Lung microvascular endothelial cell (primary cell): Measurements from ENCODE around the gene NKD1. TPM values are rescaled to one million over a fixed set of nuclear protein-coding genes. Genes with fewer than 3 reads are reported as not detected.
"Not testable (repeated sequence)": the region's sequence is repeated elsewhere in the genome, so short reads cannot be mapped to it uniquely, and the experiment has no call there.

ENCODE experiments used
- DNase-seq, 2 donors: peaks; one replicate each; pipeline versions ENCODE4 v3.0.0 to v3.0.0-alpha.2; 2010; ENCODE audit warnings: low read depth in 2 of 2
- total RNA-seq: library from RNA; depleted of rRNA; stranded (reverse); fragments of >200 nt; gene quantifications from 2 replicates; pipeline ENCODE4 v1.2.1, GENCODE V29; 2014

NKD1 gene
- total RNA-seq, 1 donor from 2014 or later = under 0.01 TPM

DNA sequence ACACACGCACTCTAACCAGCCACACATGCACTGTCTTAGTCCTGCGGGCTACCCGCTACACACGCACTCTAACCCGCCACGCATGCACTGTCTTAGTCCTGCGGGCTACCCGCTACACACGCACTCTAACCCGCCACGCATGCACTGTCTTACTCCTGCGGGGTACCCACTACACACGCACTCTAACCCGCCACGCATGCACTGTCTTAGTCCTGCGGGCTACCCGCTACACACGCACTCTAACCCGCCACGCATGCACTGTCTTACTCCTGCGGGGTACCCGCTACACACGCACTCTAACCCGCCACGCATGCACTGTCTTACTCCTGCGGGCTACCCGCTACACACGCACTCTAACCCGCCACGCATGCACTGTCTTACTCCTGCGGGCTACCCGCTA, 31.2 kb downstream of the NKD1 start:
- DNase-seq = not testable (repeated sequence)

DNA sequence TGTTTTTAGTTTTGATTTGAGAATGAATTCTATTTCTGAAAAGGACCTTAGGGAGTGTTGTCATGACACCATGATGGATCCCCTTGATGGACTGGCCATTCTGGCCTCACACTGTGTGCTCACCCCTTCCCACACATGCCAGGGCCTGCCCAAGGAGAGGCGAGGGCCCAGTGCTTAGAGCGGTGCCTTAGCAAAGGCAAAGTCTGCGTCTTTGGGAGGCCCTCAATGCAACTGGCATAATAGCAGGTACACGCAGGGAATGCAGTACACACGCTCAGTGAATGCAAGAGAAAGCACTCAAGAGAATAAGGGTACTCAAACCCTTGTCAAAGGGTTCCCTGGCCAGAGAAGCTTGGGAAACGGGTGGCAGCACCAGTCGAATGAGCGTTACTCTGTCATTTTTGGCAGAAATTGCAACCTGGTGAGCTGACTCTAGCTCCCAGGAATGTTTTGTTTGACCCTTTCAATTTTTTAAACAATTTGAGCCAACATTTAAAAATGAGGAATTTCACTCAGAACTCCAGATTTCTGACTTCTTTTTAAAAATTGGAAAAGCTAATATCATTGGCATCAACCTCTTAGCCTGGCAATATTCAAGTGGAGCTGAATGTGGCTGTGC, 32.1 kb downstream of the NKD1 start:
- DNase-seq = no peak

- DNase-seq = no peak
These were observed 33.6 kb downstream of the NKD1 start for GRCh38 chr16:50581845-50582244.

- no peak for DNase-seq
These were observed 35.0 kb downstream of the NKD1 start for GRCh38 chr16:50583211-50583610.

GRCh38 chr16:50584033-50584722, 36.0 kb downstream of the NKD1 start:
- no peak for DNase-seq

- no peak for DNase-seq
These were observed 37.2 kb downstream of the NKD1 start for GRCh38 chr16:50585331-50585776.

DNA sequence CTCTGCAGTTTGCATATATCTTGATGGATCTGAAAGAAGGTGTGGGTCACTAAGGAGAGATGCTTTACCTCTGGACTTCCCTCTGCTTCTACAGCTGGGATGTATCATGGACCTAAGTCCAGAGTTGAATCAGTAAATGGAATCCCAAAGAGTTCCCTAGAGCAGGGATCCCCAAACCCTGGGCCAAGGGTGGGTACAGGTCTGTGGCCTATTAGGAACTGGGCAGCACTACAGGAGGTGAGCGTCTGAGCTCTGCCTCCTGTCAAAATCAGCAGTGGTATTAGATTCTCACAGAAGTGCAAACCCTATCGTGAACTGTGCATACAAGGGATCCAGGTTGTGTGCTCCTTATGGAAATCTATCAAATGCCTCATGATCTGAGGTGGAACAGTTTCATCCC, 39.3 kb downstream of the NKD1 start:
- no peak for DNase-seq

GRCh38 chr16:50588276-50588675, 40.1 kb downstream of the NKD1 start:
- DNase-seq = no peak

- DNase-seq = no peak
These were observed 43.0 kb downstream of the NKD1 start for GRCh38 chr16:50591209-50591608.

DNA sequence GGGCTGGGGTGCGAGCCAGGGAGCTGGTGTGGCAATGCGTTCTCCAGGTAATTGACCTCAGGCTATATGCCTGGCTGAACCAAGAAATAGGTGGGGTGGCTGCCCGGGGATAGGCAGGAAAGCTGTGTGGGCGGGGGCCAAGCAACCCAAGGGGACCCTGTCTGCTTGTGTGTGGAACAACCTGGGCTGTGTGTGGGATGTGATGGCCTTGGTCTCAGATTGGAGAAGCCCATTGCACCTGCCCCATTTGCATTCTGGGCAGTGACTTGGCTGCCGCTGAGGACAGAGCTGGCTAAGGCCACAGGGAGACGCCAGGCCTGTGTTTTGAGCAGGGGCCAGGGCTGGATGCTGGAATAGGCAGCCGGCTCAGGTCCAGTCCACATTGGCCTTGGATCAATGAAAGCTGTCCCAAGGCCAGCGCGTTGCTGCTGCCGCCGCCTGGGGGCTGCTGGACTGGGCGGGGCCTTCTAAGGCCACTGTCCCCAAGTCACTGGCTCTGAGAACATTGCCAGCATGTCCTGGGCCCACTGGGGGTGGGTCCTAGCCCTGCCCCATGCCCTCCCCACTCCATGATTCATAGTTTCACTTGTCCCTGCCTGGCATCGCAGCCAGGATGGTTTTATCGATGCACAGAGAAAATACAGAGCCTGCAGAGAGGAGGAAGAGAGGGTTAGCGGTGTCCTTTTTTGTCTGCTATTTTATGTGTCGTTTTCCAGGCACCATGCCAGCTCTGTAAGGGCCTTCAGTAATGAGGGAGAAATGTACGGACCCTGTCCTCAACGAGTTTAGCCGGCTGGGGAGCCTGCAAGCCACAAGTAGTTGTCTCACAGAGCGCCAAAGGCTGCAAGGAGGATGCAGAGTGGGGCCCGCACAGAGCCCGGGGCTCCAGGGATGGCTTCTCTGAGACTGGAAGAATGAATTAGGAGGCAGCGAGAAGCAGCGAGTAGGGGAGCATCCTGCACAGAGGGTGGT, 43.9 kb downstream of the NKD1 start:
- DNase-seq = peak in 1 of 2 donors; percentile 45

GRCh38 chr16:50592996-50593395, 44.8 kb downstream of the NKD1 start:
- DNase-seq = no peak

- peak; percentile 22 to 23 for DNase-seq
These were observed 45.4 kb downstream of the NKD1 start for GRCh38 chr16:50593410-50594150.

- DNase-seq = no peak
These were observed 46.4 kb downstream of the NKD1 start for GRCh38 chr16:50594308-50595260.

DNA sequence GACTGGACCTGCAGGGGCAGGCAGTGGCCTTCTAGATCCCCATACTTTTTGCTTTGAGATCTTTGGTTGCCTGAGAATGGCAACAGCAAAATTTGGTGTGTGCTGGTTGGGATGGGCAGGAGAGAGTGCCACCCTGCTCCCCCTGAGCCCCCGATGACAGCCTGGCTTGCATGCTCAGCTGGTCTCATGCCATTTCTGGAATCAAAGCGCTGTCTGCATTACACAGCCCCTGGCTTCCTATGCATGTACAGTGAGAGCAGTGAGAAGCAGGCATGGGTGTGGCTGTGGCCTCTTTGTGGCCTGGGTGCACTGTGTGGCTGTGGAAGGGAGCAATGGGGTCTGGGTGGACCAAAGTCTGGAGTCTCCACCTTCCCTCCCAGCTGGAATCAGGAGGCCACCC, 47.7 kb downstream of the NKD1 start:
- DNase-seq = no peak

- DNase-seq = no peak
These were observed 48.7 kb downstream of the NKD1 start for GRCh38 chr16:50596762-50597450.

GRCh38 chr16:50597563-50598255, 49.5 kb downstream of the NKD1 start:
- no peak for DNase-seq

DNA sequence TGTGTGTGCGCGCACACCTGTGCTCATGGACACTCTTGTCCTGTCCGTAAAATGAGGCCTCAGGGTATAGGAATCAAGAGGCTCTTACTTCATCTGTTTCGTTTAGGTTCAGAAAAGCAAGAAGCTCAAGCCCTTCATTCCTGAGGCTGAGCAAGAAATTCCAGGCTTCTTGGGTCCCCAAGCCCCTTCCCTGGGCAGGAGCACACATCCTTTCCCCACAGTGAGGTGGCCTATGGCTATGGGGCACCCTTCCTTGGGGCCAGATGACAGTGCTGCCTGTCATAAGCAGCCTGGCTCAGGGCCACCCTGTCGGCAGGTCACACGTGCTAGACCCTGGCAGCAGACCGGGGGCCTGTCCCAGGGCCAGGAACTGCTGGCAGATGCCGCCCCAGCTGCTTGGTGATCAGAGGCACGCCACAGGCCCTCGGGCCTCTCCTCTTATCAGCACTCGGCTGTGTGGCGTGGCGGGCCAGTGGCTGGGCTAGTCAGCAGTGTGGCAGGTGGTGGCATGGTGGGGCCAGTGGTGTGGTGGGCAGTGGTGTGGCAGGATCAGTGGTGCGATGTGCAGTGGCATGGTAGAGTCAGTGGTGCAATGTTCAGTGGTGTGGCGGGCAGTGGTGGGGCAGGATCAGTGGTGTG, 50.2 kb downstream of the NKD1 start:
- no peak for DNase-seq

DNA sequence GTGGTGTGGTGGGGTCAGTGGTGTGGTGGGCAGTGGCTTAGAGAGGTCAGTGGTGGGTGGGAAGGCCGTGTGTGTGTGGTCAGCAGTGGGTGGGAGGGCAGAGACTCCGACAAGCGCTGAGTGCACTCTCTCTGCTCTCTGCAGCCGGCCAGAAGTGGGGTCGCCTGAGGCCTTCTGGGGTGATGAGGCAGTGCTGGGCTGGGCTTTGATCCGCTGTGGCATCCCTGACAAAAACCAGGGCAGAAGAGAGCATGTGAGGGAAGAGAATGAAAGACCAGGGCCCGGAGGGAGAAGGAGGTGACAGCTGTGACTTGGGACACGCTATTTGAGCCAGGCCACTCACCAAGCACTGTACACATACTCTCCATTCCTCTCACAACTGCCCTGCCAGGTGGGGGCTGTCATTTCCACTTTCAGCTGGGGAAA, 50.8 kb downstream of the NKD1 start:
- no peak for DNase-seq

DNA sequence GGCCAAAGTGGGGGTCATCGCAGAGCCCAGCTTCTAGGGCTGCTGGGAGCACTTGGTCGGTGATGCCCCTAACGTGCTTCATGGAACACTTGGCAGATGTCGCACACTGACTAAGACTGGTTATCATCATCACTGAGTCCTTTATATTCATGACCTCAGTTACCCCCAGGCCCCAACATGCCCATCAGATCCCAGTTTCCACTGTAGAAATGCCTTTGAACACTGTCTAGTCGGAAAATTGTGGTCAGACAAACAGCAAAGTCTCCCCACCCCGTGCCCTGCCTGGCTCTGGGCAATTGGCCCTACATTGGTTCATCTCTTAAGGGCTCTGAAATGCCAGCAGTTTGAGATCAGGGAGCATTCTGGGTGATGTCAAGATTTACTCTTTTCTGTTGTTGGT, 51.3 kb downstream of the NKD1 start:
- DNase-seq = no peak
